ENCODE data around the gene STARD3NL. TPM values are rescaled to one million over a fixed set of nuclear protein-coding genes. Genes with fewer than 3 reads are reported as not detected.
"Not testable (repeated sequence)": the region's sequence is repeated elsewhere in the genome, so short reads cannot be mapped to it uniquely, and the experiment has no call there.

Gene STARD3NL
- polyA plus RNA-seq, 1 donor (not counting 4 experiments of a cell fraction or from before 2014, with no cell fraction given) = 45.1 TPM

DNA sequence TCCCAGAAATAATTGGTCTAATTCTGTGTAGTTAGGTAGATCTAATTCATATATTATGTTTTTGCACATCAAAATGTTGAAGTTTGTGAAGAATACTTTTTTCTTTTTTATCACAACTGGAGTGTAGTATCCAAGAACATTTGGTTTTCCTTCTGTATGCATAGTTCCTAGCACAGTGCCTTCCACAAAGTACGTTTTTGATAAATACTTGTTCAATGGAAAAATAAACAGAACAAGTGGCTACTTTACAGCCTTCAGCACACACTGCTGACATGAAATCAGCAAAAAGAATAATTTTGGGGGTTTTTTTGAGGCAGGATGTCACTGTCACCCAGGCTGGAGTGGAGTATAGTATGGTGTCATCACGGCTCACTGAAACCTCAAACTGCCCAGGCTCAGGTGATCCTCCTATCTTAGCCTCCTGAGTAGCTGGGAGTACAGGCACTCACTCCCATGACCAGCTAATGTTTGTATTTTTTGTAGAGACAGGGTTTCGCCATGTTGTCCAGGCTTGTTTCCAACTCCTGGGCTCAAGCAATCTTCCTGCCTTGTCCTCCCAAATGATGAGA is 67.4 kb downstream of the STARD3NL start:
- DNase-seq (ENCODE audit: low read depth, low spot score) (no peak), FAIRE-seq (no peak)
- Histone ChIP-seq H3K9me3 (ENCODE audit: control insufficient read depth, low read depth, low read length) (no peaks in the 10 kb centered on the region), H3K9me1 (ENCODE audit: control insufficient read depth, extremely low read depth, insufficient read depth, low read length) (no peaks in the 10 kb centered on the region), H4K20me1 (ENCODE audit: control insufficient read depth, extremely low read depth, insufficient read depth, low read length) (no peaks in the 10 kb centered on the region), H3K27ac (ENCODE audit: control insufficient read depth, insufficient read depth, low read length) (no peak overlapping the region), H3K4me2 (ENCODE audit: control insufficient read depth, extremely low read depth, insufficient read depth, low read depth, low read length) (no peak overlapping the region), H3K4me1 (ENCODE audit: control insufficient read depth, extremely low read depth, insufficient read depth, low read length) (no peaks in the 10 kb centered on the region), H3K79me2 (ENCODE audit: control insufficient read depth, insufficient read depth, low read length) (no peaks in the 10 kb centered on the region), H3K27me3 (ENCODE audit: control insufficient read depth, extremely low read depth, insufficient read depth, low read length) (no peaks in the 10 kb centered on the region), H3K4me3 (ENCODE audit: control insufficient read depth in 2 of 3, extremely low read depth in 1 of 3, insufficient read depth in 2 of 3, low read depth in 1 of 3, low read length in 3 of 3) (no peak overlapping the region), H3K9ac (ENCODE audit: control insufficient read depth, extremely low read depth, insufficient read depth, low read length) (no peak overlapping the region), H2AFZ (ENCODE audit: control insufficient read depth, low read length) (no peak overlapping the region), H3K36me3 (ENCODE audit: control insufficient read depth in 2 of 2, extremely low read depth in 1 of 2, insufficient read depth in 2 of 2, low read length in 2 of 2) (no peaks in the 10 kb centered on the region)
- dilution Hi-C loops (cut with MboI; ENCODE audit: extremely low pct_ligation_motif_present, low sequenced_read_pairs) = no loop called here
- TF ChIP-seq EZH2 (IDR thresholded peaks at IDR 0.05; ENCODE audit: low read length) = no peak
- TF ChIP-seq, protein P1, sequence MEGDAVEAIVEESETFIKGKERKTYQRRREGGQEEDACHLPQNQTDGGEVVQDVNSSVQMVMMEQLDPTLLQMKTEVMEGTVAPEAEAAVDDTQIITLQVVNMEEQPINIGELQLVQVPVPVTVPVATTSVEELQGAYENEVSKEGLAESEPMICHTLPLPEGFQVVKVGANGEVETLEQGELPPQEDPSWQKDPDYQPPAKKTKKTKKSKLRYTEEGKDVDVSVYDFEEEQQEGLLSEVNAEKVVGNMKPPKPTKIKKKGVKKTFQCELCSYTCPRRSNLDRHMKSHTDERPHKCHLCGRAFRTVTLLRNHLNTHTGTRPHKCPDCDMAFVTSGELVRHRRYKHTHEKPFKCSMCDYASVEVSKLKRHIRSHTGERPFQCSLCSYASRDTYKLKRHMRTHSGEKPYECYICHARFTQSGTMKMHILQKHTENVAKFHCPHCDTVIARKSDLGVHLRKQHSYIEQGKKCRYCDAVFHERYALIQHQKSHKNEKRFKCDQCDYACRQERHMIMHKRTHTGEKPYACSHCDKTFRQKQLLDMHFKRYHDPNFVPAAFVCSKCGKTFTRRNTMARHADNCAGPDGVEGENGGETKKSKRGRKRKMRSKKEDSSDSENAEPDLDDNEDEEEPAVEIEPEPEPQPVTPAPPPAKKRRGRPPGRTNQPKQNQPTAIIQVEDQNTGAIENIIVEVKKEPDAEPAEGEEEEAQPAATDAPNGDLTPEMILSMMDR (optimal IDR thresholded peaks at IDR 0.05 in 1 of 3, IDR thresholded peaks at IDR 0.05 in 1 of 3, conservative IDR thresholded peaks at IDR 0.05 in 1 of 3; ENCODE audit: extremely low read depth in 1 of 3, insufficient read depth in 2 of 3, low read length in 3 of 3) = no peak

DNA sequence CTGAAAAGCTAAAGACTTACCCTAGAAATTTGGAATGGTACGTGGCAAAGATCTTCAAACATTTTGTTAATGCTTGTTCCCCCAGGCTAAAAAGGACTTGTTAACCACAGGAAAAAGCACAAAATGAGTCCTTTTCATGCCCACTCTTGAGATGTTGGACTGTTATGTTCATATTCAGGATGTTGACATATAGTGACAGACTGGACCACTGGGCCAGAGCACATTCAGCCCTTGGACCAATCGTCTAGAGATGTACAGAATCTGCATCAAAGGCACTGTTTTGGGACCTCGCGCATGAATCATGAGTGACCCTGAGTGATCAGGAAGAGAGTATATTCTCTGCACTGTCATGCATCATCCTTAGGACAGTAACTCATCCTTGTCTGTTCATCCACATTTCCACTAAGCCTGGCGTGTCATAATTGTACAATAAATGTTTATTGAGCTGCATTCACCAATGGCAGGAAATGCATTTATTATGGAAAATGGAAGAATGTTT is 70.1 kb downstream of the STARD3NL start:
- H3K36me3 ChIP-seq (ENCODE audit: control insufficient read depth in 2 of 2, extremely low read depth in 1 of 2, insufficient read depth in 2 of 2, low read length in 2 of 2) = no peaks in the 10 kb centered on the region
- H3K9me1 ChIP-seq (ENCODE audit: control insufficient read depth, extremely low read depth, insufficient read depth, low read length) = no peaks in the 10 kb centered on the region
- H3K9ac ChIP-seq (ENCODE audit: control insufficient read depth, extremely low read depth, insufficient read depth, low read length) = no peak overlapping the region
- TF ChIP-seq, protein P1 (optimal IDR thresholded peaks at IDR 0.05 in 1 of 3, IDR thresholded peaks at IDR 0.05 in 1 of 3, conservative IDR thresholded peaks at IDR 0.05 in 1 of 3; ENCODE audit: extremely low read depth in 1 of 3, insufficient read depth in 2 of 3, low read length in 3 of 3) = no peak
- no peak for TF ChIP-seq EZH2 (IDR thresholded peaks at IDR 0.05; ENCODE audit: low read length)
- no peaks in the 10 kb centered on the region for H4K20me1 ChIP-seq (ENCODE audit: control insufficient read depth, extremely low read depth, insufficient read depth, low read length)
- H3K4me1 ChIP-seq (ENCODE audit: control insufficient read depth, extremely low read depth, insufficient read depth, low read length) = no peaks in the 10 kb centered on the region
- no peak overlapping the region for H3K4me2 ChIP-seq (ENCODE audit: control insufficient read depth, extremely low read depth, insufficient read depth, low read depth, low read length)
- dilution Hi-C loops (cut with MboI; ENCODE audit: extremely low pct_ligation_motif_present, low sequenced_read_pairs) = no loop called here
- no peak overlapping the region for H2AFZ ChIP-seq (ENCODE audit: control insufficient read depth, low read length)
- H3K79me2 ChIP-seq (ENCODE audit: control insufficient read depth, insufficient read depth, low read length) = no peaks in the 10 kb centered on the region
- DNase-seq (ENCODE audit: low read depth, low spot score) (no peak), FAIRE-seq (no peak)
- H3K27me3 ChIP-seq (ENCODE audit: control insufficient read depth, extremely low read depth, insufficient read depth, low read length) = no peaks in the 10 kb centered on the region
- H3K27ac ChIP-seq (ENCODE audit: control insufficient read depth, insufficient read depth, low read length) = no peak overlapping the region
- no peaks in the 10 kb centered on the region for H3K9me3 ChIP-seq (ENCODE audit: control insufficient read depth, low read depth, low read length)
- no peak overlapping the region for H3K4me3 ChIP-seq (ENCODE audit: control insufficient read depth in 2 of 3, extremely low read depth in 1 of 3, insufficient read depth in 2 of 3, low read depth in 1 of 3, low read length in 3 of 3)

DNA sequence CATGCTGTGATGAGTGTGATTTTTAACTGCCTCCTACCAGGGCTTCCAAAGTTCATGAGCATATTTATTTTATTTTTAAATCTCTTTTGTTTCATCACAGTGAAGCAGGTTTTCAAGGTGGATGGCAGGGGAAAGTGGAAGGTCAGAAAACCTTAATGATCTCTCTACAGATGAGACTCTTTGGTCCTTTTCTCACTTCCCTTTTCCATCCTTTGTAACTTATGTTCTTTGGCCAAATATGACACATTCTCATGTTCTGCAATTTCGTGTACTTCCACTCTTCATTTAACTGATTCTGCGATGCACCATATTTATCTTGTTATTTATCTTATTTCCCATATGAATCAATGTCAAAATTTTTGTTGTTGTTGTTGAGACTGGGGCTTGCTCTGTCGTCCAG is 71.8 kb downstream of the STARD3NL start:
- dilution Hi-C loops (cut with MboI; ENCODE audit: extremely low pct_ligation_motif_present, low sequenced_read_pairs); DNase-seq (ENCODE audit: low read depth, low spot score); H3K27me3 ChIP-seq (ENCODE audit: control insufficient read depth, extremely low read depth, insufficient read depth, low read length); H3K4me1 ChIP-seq (ENCODE audit: control insufficient read depth, extremely low read depth, insufficient read depth, low read length); H4K20me1 ChIP-seq (ENCODE audit: control insufficient read depth, extremely low read depth, insufficient read depth, low read length); H3K79me2 ChIP-seq (ENCODE audit: control insufficient read depth, insufficient read depth, low read length); FAIRE-seq; H2AFZ ChIP-seq (ENCODE audit: control insufficient read depth, low read length); H3K4me3 ChIP-seq (ENCODE audit: control insufficient read depth in 2 of 3, extremely low read depth in 1 of 3, insufficient read depth in 2 of 3, low read depth in 1 of 3, low read length in 3 of 3); H3K27ac ChIP-seq (ENCODE audit: control insufficient read depth, insufficient read depth, low read length); H3K9me3 ChIP-seq (ENCODE audit: control insufficient read depth, low read depth, low read length); H3K4me2 ChIP-seq (ENCODE audit: control insufficient read depth, extremely low read depth, insufficient read depth, low read depth, low read length); H3K9me1 ChIP-seq (ENCODE audit: control insufficient read depth, extremely low read depth, insufficient read depth, low read length); H3K9ac ChIP-seq (ENCODE audit: control insufficient read depth, extremely low read depth, insufficient read depth, low read length); H3K36me3 ChIP-seq (ENCODE audit: control insufficient read depth in 2 of 2, extremely low read depth in 1 of 2, insufficient read depth in 2 of 2, low read length in 2 of 2): not testable (repeated sequence)

All from keratinocyte (primary cell).